Loucy (cell line): ENCODE data around the gene RIPK4.

Experiments
- H2AFZ ChIP-seq: fragments of 200-600 bp; sonication (generic); 2 replicates; pipeline ENCODE4 v1.6.0; 2016; ENCODE audit warnings: antibody characterized with exemption, mild to moderate bottlenecking, low read length, moderate library complexity
- H3F3A ChIP-seq: fragments of 200-600 bp; 2 replicates; pipeline ENCODE4 v1.6.0; 2016; ENCODE audit warnings: antibody characterized with exemption, low read depth, mild to moderate bottlenecking
- H3K27me3 ChIP-seq: fragments of 200-600 bp; sonication (generic); 2 replicates; pipeline ENCODE4 v1.6.1; 2014; ENCODE audit warnings: low read length, mild to moderate bottlenecking; ENCODE audit not compliant: insufficient read depth, poor library complexity, severe bottlenecking
- H3K36me3 ChIP-seq: fragments of 200-600 bp; sonication (generic); 2 replicates; pipeline ENCODE4 v1.6.1; 2016; ENCODE audit warnings: low read length; ENCODE audit not compliant: insufficient read depth
- H3K4me1 ChIP-seq: fragments of 200-600 bp; sonication (generic); 2 replicates; pipeline ENCODE4 v1.5.1; 2014; ENCODE audit warnings: low read length, mild to moderate bottlenecking; ENCODE audit not compliant: insufficient read depth, poor library complexity, severe bottlenecking
- H3K4me2 ChIP-seq: fragments of 200-600 bp; sonication (generic); 2 replicates; pipeline ENCODE4 v1.6.0; 2014; ENCODE audit warnings: antibody characterized with exemption, low read length, low read depth, mild to moderate bottlenecking; ENCODE audit not compliant: poor library complexity, severe bottlenecking
- H3K4me3 ChIP-seq: fragments of 200-600 bp; sonication (generic); 2 replicates; pipeline ENCODE4 v1.5.1; 2014; ENCODE audit warnings: low read length, mild to moderate bottlenecking, mixed read lengths; ENCODE audit not compliant: poor library complexity, severe bottlenecking
- H3K79me2 ChIP-seq: fragments of 200-600 bp; sonication (generic); 2 replicates; pipeline ENCODE4 v1.6.1; 2014; ENCODE audit warnings: low read length; ENCODE audit not compliant: insufficient read depth
- H3K9ac ChIP-seq: fragments of 200-600 bp; sonication (generic); 2 replicates; pipeline ENCODE4 v1.6.0; 2014; ENCODE audit warnings: mild to moderate bottlenecking, low read depth, low read length, moderate library complexity; ENCODE audit not compliant: poor library complexity, severe bottlenecking
- H3K9me2 ChIP-seq: fragments of 200-600 bp; sonication (generic); replicated peaks from 2 replicates; pipeline ENCODE4 v1.6.1; 2016; ENCODE audit warnings: low read depth, low read length, mixed read lengths
- H3K9me3 ChIP-seq: fragments of 200-600 bp; sonication (generic); 2 replicates; pipeline ENCODE4 v1.6.1; 2014; ENCODE audit warnings: mild to moderate bottlenecking, antibody characterized with exemption, low read length, low read depth; ENCODE audit not compliant: insufficient read depth
- H4K20me1 ChIP-seq: fragments of 200-600 bp; sonication (generic); 2 replicates; pipeline ENCODE4 v1.6.0; 2014; ENCODE audit warnings: antibody characterized with exemption, low read length, mild to moderate bottlenecking; ENCODE audit not compliant: insufficient read depth, poor library complexity, severe bottlenecking
- EZH2phosphoT487 ChIP-seq: fragments of 200-600 bp; IDR thresholded peaks from 2 replicates; pipeline ENCODE4 v1.6.1; 2018; ENCODE audit warnings: antibody characterized with exemption, mild to moderate bottlenecking, moderate library complexity, borderline replicate concordance
- TF ChIP-seq, protein P1 (sequence below): fragments of 200-600 bp; sonication (generic); conservative IDR thresholded peaks from 2 replicates; pipeline ENCODE4 v1.5.1; 2014; ENCODE audit warnings: mild to moderate bottlenecking, antibody characterized with exemption, low read length

The RIPK4 gene

DNA sequence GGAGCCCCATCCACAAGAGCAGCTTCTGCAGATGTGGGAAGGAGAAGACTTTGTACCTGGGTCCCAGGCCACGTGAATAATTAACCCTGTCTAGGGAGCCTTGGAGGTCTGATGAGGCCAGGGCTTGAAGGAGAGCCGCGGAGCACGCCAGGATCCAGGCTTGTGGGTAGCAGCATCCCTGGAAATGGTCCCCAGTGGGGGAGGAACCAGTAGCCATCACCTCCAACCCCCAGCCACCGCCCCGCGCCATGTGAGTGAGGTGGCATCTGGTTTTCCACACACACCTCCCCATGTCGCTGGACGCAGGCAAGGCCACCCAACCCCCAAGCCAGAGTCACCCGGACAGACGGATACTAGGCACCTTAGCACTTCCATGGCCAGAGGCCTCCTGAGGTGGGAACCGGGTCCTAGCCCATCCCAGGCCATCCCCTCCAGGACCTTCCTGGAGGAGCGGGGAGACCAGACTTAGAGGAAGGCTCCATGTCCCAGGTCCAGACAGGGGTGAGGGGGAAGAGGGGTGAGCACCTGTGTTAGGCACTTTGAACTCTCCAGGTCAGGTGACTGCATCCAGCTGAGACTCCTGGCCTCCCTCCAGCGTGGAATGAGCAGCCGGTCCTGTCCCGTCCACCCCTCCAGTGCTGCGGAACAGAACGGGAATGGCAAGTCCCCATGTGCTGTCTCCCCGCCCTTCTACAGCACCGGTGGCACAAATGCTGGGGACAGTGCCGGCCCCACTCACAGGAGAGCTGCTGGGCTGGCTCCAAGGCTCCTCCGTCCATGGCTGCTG, 53.2 kb downstream of the RIPK4 start:
- Histone ChIP-seq H3K27me3 (no peaks in the 10 kb centered on the region), H4K20me1 (no peaks in the 10 kb centered on the region), H3K4me3 (no peak overlapping the region), H3K36me3 (no peaks in the 10 kb centered on the region), H3K9me2 (no peaks in the 10 kb centered on the region), H3K9ac (no peak overlapping the region), H3K9me3 (no peaks in the 10 kb centered on the region), H3K4me1 (peaks cover 18% of the 10 kb centered on the region), H2AFZ (no peak overlapping the region), H3K79me2 (no peaks in the 10 kb centered on the region), H3K4me2 (no peak overlapping the region), H3F3A (no peaks in the 10 kb centered on the region)
- TF ChIP-seq, protein P1, sequence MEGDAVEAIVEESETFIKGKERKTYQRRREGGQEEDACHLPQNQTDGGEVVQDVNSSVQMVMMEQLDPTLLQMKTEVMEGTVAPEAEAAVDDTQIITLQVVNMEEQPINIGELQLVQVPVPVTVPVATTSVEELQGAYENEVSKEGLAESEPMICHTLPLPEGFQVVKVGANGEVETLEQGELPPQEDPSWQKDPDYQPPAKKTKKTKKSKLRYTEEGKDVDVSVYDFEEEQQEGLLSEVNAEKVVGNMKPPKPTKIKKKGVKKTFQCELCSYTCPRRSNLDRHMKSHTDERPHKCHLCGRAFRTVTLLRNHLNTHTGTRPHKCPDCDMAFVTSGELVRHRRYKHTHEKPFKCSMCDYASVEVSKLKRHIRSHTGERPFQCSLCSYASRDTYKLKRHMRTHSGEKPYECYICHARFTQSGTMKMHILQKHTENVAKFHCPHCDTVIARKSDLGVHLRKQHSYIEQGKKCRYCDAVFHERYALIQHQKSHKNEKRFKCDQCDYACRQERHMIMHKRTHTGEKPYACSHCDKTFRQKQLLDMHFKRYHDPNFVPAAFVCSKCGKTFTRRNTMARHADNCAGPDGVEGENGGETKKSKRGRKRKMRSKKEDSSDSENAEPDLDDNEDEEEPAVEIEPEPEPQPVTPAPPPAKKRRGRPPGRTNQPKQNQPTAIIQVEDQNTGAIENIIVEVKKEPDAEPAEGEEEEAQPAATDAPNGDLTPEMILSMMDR: no peak
- no peak for TF ChIP-seq EZH2phosphoT487

DNA sequence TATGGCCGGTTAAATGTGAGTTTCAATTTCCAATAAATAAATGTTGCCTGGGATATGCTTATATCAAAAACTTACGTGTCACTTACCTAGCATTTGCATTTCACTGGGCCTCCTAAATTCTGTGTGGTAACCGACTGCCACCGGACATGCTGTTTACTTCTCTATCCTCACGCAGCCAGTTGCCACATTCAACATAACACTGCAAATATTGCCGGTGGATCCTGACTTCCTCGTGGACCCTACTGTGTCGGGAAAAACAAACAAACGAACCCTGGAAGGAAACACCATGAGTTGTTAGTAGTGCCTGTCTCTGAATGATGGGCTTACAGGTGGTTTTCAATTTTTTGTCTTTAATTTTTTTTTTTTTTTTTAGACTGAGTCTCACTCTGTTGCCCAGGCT, 54.1 kb downstream of the RIPK4 start:
- H2AFZ ChIP-seq: no peak overlapping the region
- TF ChIP-seq, protein P1: no peak
- TF ChIP-seq EZH2phosphoT487: no peak
- no peaks in the 10 kb centered on the region for H3K27me3 ChIP-seq
- no peaks in the 10 kb centered on the region for H3K9me2 ChIP-seq
- H3K9ac ChIP-seq: no peak overlapping the region
- H4K20me1 ChIP-seq: no peaks in the 10 kb centered on the region
- no peaks in the 10 kb centered on the region for H3K79me2 ChIP-seq
- H3F3A ChIP-seq: no peaks in the 10 kb centered on the region
- H3K4me1 ChIP-seq: peaks cover 10% of the 10 kb centered on the region
- H3K4me2 ChIP-seq: no peak overlapping the region
- H3K9me3 ChIP-seq: no peaks in the 10 kb centered on the region
- H3K36me3 ChIP-seq: no peaks in the 10 kb centered on the region
- H3K4me3 ChIP-seq: no peak overlapping the region

DNA sequence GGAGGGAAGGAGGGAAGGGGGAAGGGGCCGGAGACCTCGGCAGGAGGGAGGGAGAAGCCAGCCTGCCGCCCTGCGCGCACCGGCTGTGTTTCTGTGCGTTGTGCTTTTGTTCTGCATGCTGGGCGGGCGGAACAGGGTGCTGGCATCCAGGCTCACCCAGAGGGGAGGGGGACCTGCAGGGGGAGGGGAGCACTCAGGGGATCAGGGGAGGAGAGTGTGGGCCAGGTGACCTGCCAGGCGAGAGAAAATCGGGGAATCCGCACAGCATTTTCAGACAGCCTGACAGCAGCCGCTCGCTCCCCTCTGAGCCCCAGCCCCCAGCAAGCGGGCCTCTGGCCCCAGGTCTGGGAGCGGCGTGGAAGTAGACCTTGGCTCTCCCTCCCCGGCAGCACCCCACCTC, 54.7 kb downstream of the RIPK4 start:
- Histone ChIP-seq H3K27me3 (no peaks in the 10 kb centered on the region), H3K9me3 (no peaks in the 10 kb centered on the region), H3K79me2 (no peaks in the 10 kb centered on the region), H3K4me3 (no peak overlapping the region), H2AFZ (no peak overlapping the region), H3K9ac (no peak overlapping the region), H3F3A (no peaks in the 10 kb centered on the region), H4K20me1 (no peaks in the 10 kb centered on the region), H3K4me2 (no peak overlapping the region), H3K4me1 (peaks cover 10% of the 10 kb centered on the region), H3K9me2 (no peaks in the 10 kb centered on the region), H3K36me3 (no peaks in the 10 kb centered on the region)
- TF ChIP-seq, protein P1: no peak
- no peak for TF ChIP-seq EZH2phosphoT487
